Measurements from ENCODE around the gene ARIH1.

Gene ARIH1

DNA sequence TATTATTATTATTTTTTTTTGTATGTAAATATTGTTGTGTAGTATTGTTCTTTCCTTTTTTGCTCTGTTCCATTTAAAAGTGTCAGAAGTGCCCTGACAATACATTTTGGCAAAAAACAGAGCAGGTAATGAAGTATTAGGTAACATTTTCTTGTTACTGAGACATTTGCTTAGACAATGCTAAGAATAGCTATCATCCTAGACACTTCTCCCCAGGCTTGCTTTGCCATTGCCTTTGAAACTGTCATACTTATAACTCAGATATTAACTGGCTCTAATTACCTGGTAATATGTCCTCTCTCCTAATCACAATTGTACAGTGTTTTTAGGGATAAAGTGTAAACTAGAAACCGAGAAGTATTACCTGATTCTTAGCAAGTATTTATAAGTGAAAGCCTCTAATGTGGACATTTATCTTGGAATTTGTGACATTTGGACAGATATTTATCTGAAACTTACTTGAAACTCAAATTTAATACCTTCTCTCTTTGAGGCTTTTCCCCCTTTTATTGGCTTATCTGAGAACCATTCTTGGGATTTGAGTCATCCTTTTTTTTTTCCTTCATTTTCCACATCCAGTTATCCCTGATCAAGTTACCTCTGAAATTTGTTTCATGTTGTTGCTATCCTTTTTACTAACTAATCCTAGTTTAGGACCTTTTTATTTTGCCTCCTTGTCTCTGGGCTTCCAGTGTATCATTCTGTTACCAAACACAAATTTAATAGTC is 13.1 kb downstream of the ARIH1 start:
- no peak for DNase-seq (ENCODE audit: low spot score)

DNA sequence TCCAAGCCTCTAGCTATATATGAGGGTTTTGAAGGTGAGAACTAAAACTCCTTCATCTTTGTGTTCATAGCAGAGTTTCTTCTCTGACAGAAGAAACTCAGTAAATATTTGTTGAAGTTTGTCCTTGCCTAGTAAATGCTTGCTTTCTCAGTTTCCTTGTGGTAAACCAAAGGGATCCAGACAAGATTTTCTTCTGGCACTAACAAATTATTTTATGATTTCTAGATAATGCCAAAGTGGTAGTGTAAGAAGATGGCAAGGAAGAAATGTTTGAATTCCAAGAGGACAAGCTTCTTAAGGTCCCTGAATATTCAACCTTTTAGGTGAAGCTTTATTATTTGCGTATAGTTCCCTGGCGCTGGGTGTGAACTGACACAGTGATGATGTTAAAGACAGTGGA is 14.4 kb downstream of the ARIH1 start:
- DNase-seq (ENCODE audit: low spot score), result no peak

DNA sequence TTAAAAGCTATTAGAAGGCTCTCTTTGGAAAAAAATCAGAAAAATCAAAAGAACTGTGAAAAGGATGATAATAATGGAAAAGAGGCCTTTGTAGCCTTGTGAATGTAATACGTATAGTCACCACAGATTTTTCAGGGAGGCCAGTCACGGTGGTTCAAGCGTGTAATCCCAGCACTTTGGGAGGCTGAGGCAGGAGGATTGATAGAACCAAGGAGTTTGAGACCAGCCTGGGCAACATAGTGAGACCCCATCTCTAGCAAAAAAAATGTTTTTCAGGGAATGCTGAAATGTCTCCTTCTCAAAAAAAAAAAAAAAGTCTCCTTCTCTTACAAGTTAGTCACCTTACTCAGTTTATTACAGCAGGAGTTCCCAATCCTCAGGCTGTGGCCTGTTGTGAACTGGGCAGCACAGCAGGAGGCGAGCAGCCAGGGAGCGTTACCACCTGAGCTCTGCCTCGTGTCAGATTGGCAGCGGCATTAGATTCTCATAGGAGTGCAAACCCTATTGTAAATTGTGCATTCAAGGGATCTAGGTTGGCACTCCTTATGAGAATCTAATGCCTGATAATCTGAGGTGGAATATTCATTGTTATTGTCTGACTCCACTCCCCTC is 15.9 kb downstream of the ARIH1 start:
- no peak for DNase-seq (ENCODE audit: low spot score)

DNA sequence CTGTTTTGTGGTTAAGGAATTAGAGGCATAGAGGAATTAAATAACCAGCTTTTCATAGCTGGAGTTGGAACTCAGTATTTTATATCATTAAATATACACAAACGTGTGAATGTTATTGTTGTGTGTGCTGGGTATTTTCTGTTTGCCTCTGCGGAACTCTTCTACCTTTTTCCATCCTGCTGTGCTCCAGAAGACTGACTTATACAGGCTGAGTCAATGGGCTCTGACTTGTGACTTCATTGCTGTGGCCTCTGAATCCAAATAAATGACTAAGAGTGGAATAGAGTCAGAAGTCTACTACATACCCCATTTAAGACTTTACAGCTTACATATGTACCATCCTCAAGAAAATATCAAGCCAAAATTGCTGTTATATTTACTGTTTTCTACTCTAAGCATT is 17.6 kb downstream of the ARIH1 start:
- peak; percentile 52 for DNase-seq (ENCODE audit: low spot score)

- DNase-seq (ENCODE audit: low spot score), result no peak
These were observed 18.6 kb downstream of the ARIH1 start for GRCh38 chr15:72492733-72493132.

DNA sequence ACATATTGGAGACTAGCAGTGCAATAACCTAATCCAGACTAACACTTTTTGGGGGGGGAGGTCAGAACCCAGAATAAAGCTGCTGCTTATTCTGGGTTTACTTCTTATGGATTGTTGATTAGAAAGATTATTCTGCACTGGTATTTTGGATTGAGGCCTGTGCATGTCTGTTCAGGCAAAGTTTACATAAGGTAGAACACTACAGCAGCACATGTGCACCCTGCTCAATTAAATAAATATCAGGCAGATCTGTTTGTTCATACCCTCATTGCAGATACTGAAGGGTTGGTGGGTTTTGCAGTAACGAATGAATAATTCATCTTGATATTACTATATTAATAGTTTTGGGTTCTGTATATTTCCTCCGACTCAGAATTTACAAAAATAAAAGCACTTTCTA is 19.1 kb downstream of the ARIH1 start:
- no peak for DNase-seq (ENCODE audit: low spot score)

DNA sequence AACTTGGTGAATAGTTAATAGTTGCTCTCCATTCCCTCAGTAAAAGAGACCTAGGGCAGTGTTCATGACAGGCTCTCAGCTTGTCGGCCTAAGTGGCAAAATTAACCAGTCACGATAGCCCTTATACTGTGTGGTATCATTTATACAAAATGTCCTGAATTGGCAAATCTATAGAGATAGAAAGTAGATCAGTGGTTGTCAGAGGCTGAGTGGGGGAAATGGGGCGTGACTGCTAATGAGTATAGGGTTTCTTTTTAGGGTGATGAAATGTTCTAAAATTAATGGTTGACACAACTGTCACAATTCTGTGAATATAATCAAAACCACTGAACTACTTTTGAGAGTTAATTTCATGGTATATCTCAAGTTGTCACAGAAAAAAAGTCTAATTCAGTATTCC is 20.9 kb downstream of the ARIH1 start:
- DNase-seq (ENCODE audit: low spot score), result no peak

DNA sequence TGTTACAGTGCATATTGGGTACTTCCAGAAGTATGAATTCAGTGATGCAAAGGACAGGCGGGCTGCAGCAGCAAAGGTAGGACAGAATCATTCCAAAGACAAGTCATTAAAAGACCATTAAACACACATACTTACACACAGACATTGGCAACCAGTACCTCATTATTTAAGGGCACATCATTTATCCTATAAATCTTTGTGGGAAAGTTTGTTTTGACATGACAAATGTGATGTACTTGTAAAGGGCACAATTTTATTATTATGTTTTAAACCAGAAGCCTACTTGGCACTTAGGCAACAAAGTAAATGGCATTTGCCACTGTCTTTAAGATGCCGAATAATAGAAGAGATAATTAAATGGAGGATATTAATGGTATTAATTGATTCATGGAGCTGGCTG is 22.7 kb downstream of the ARIH1 start:
- DNase-seq (ENCODE audit: low spot score), result no peak

DNA sequence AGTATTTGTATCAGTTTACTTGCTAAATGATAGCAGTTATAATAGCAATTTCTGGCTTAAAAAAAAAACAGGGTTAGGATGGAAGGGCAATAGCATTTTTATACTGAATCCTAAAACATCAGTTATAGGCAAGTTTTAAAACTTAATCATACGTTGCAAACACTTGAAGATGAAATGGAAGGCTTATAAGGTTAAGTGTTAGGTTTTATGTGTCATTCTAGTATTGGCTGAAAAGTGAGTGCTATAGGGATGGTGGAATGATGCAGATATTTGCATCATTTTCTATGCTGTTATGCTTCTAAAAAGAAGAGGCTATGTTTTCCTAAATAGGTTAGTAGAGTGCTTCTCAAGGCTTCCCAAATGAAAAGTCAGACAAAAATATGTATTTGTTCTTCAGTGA is 23.3 kb downstream of the ARIH1 start:
- DNase-seq (ENCODE audit: low spot score), result no peak

GRCh38 chr15:72502220-72502809 is 28.2 kb downstream of the ARIH1 start:
- DNase-seq (ENCODE audit: low spot score), result no peak

GRCh38 chr15:72503147-72503546 is 29.0 kb downstream of the ARIH1 start:
- no peak for DNase-seq (ENCODE audit: low spot score)

GRCh38 chr15:72507402-72508092 is 33.4 kb downstream of the ARIH1 start:
- no peak for DNase-seq (ENCODE audit: low spot score)

DNA sequence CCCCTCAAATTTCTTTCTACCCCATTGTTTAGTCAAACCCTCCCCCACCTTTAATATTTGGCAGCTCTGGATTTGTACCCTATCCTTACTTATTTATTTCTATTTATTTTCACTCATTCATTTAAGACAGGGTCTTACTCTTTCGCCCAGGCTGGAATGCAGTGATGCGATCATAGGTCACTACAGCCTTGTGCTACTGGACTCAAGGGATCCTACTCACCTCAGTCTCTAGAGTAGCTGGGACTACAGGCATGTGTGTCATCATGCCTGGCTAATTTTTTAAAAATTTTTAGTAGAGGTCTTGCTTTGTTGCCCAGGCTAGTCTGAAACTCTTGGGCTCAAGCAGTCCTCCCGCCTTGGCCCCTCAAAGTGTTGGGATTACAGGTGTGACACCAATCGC is 35.4 kb downstream of the ARIH1 start:
- DNase-seq (ENCODE audit: low spot score), result no peak

DNA sequence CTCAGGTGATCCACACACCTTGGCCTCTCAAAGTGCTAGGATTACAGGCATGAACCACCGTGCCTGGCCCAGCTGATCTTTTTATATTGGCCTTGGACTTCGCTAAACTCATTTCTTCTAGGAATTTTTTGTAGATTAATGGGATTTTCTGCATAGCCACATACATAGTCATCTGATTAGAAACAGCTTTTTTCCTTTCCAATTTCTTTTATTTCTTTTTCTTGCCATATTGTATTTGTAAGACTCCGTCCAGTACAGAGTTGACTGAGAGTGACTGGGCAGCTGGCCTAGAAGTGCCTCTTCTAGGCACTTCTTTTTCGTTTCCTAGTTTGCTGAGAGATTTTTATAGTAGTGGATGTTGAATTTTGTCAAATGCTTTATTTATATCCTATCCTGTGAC is 37.4 kb downstream of the ARIH1 start:
- peak; percentile 43 for DNase-seq (ENCODE audit: low spot score)

GRCh38 chr15:72515591-72516389 is 41.7 kb downstream of the ARIH1 start:
- no peak for DNase-seq (ENCODE audit: low spot score)

DNA sequence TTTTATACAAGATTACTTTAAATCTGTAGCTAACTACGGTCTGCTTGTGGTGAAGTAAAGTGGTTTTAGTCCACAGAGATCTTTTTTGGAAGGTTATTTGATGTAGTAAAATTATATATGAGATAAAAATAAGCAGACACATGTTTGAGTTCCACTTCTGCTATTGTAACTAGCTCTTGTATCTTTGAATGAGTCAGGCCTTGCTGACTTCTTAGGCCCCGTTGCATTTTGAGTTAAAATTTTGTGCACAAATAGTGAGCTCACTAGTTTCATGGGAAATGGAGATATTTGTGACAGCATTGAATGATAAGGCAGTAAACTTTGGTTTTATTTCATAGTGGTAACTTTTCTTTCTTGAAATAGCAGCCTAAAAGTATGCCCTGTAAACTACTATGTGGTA is 42.6 kb downstream of the ARIH1 start:
- DNase-seq (ENCODE audit: low spot score), result no peak

GRCh38 chr15:72521682-72522081 is 47.6 kb downstream of the ARIH1 start:
- no peak for DNase-seq (ENCODE audit: low spot score)

DNA sequence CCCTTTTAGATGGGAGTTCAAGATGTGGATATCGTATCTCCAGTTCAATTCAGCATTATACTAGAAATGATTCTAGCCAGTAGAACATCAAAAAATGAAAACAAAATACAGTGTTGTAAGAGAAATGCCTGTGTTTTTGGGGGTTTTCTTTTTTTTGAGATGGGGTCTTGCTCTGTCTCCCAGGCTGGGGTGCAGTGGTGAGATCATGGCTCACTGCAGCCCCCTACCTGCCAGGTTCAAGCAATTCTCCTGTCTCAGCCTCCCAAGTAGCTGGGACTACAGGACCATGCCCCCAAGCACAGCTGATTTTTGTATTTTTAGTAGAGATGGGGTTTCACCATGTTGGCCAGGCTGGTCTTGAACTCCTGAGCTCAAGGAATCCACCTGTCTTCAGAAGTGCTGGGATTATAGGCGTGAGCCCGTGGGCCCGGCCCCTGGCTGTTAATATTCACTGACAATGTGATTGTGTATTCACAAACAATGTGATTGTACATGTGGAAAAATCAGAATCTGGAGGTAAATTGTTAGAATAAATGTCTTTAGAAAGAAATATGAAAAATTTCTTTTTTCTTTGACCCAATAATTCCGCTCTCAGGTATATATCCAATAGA is 59.0 kb downstream of the ARIH1 start:
- no peak for DNase-seq (ENCODE audit: low spot score)

- no peak for DNase-seq (ENCODE audit: low spot score)
These were observed 60.4 kb downstream of the ARIH1 start for GRCh38 chr15:72534523-72534922.

DNA sequence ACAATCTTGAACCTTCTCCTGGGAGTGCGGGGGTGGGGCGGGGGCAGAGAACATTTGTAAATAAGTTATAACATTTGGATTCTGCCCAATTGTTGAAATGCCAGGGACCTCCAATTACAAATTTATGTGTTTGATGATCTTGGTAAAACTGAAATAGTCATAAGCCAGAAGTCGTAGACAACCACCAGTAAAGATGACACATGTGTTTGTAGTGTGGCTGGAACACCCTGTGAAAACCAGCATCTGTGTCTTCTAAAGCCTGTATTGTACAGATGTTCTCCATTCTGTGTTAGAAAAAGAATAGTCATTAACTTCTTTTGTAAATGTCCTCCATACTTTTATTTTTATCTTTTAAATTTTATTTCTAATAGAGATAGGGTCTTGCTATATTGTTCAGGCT is 61.8 kb downstream of the ARIH1 start:
- peak; percentile 13 for DNase-seq (ENCODE audit: low spot score)

DNA sequence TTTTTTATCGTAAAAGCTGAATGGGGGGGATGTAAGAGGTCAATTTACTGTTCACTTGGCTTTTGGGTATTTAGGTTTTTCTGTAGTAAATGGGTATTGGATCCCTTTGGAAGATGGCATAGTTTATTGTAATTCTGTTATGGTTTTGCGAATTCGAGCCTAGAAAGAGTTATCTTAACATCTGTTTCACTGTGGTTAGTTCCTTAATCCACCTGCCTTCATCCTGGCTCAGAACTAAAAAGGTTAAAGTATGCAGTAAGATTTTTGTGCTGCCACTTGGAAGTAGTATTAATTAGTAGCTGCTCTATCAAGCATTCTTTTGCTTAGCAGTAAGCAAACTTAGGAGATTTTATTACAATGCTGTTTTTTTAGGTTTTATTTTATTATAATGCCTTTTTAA is 62.4 kb downstream of the ARIH1 start:
- no peak for DNase-seq (ENCODE audit: low spot score)

- DNase-seq (ENCODE audit: low spot score), result no peak
These were observed 64.8 kb downstream of the ARIH1 start for GRCh38 chr15:72538931-72539330.

Measured in AG20443 (cell line).